ENCODE data around the gene LGALS12. TPM values are rescaled to one million over a fixed set of nuclear protein-coding genes. Genes with fewer than 3 reads are reported as not detected.
A peak's percentile ranks its signal among the peaks of the same experiment; 100 is the strongest.

LGALS12 gene
- total and polyA plus RNA-seq, 10 of the 15 experiments (the other 5 are each of a cell fraction or from before 2014, with no cell fraction given): not detected

DNA sequence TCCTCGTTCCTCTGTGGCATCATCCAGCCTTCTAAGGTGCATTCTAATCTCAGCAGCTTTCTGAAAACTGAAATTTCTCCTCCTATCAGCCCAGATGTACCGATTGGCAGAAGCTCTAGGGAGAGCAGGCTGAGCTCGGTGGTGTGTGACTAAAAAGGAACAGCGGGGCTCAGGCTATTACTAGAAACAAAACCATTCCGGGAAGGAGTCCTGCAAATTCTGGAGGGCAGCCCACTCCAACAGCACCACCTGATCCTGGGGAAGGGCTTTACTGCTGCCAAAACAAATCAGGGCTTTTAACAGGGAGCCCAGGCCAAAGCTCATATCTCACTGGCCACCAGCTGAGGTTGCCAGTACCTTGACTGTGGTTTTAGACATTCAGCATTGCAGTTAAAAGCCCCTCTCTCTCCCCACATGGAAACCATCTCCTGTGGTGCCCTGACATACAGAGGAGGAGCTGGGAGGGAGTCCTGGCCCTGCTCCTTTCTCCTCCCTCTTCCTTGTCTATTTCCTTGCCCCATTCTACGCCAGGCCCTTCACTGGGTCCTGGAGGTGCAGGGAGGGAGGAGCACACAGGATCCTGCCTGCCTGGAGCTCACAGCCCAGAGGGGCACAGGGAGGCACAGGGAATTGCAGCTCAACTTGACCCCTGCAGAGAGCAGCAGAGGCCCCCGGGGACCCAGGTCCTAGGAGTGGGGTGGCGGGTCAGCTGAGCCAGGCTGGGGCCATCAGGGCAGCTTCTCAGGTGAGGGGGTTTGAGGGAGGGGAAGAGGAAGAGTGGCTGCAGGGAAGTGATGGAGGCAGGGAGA is 31.6 kb downstream of the LGALS12 start:
- WGBS (ENCODE audit: insufficient coverage, insufficient replicate concordance, low lambda C conversion rate, missing lambda C conversion rate): 30% methylated on average over 8 of the region's 8 CpGs
- no peaks in the 10 kb centered on the region for H3K36me3 ChIP-seq (ENCODE audit: control insufficient read depth in 2 of 2, insufficient read depth in 2 of 2, low read length in 1 of 2)
- H4K20me1 ChIP-seq (ENCODE audit: control insufficient read depth, insufficient read depth): no peaks in the 10 kb centered on the region
- FAIRE-seq (peak; percentile 44), ATAC-seq (peak; percentile 31), DNase-seq (ENCODE audit: low read depth, low spot score) (no peak)
- SMC1A ChIA-PET (ENCODE audit: uncharacterized antibody, unreplicated experiment): interaction anchor here (0.7 to 3.7 kb wide), 8 partner anchors 14 to 95 kb away, joined by 3 to 12 read pairs (median 4); partner anchors contain the start of gene PLAAT2
- TF ChIP-seq TCF3 (IDR thresholded peaks at IDR 0.05; ENCODE audit: borderline replicate concordance, insufficient read depth, low read depth, low read length): no peak
- no peak for TF ChIP-seq ELK1 (IDR thresholded peaks at IDR 0.05; ENCODE audit: low read depth, low read length)
- TF ChIP-seq EGR1 (IDR thresholded peaks at IDR 0.05; ENCODE audit: borderline replicate concordance in 1 of 2, low read depth in 2 of 2, low read length in 2 of 2): no peak
- no peak for TF ChIP-seq PAX5 (IDR thresholded peaks at IDR 0.05; ENCODE audit: borderline replicate concordance, low read depth, low read length)
- TF ChIP-seq GABPA (IDR thresholded peaks at IDR 0.05; ENCODE audit: low read depth): no peak
- TF ChIP-seq EP300 (IDR thresholded peaks at IDR 0.05; ENCODE audit: borderline replicate concordance in 1 of 2, control insufficient read depth in 1 of 2, low read depth in 2 of 2, low read length in 2 of 2): no peak
- peak; percentile 36 for TF ChIP-seq RUNX3 (IDR thresholded peaks at IDR 0.05; ENCODE audit: low read length)
- TF ChIP-seq PBX3 (IDR thresholded peaks at IDR 0.05; ENCODE audit: insufficient replicate concordance, low read depth, low read length): no peak
- TF ChIP-seq CREM (IDR thresholded peaks at IDR 0.05; ENCODE audit: low read depth): no peak
- TF ChIP-seq RAD21 (IDR thresholded peaks at IDR 0.05; ENCODE audit: insufficient read depth, low read depth, low read length): 0 out of 2 replicates have a peak, but pooled peaks have one; percentile 15
- no peak for TF ChIP-seq ZBTB4 (CRISPR knock-in tag; IDR thresholded peaks at IDR 0.05)
- no peak for TF ChIP-seq RAD51 (IDR thresholded peaks at IDR 0.05)
- no peak for TF ChIP-seq BACH1 (IDR thresholded peaks at IDR 0.05; ENCODE audit: borderline replicate concordance)
- TF ChIP-seq MTA3 (IDR thresholded peaks at IDR 0.05; ENCODE audit: borderline replicate concordance, low read length): no peak
- TF ChIP-seq SMC3 (IDR thresholded peaks at IDR 0.05; ENCODE audit: borderline replicate concordance, low read length): no peak
- peak overlapping the region; percentile 59 for H2AFZ ChIP-seq (ENCODE audit: control insufficient read depth, low read depth, low read length)
- peaks cover 30% of the 10 kb centered on the region for H3K4me1 ChIP-seq (ENCODE audit: control insufficient read depth, insufficient read depth, low read length)
- H3K79me2 ChIP-seq (ENCODE audit: control insufficient read depth, insufficient read depth, low read length): no peaks in the 10 kb centered on the region
- no peaks in the 10 kb centered on the region for H3K27me3 ChIP-seq (replicated peaks in 1 of 2; ENCODE audit: control insufficient read depth in 2 of 2, insufficient read depth in 2 of 2, low read length in 1 of 2)
- POLR2A ChIA-PET: interaction anchor here (0.8 to 1.6 kb wide), 3 partner anchors 30 to 96 kb away, joined by 3 read pairs; no protein-coding TSS in a partner anchor
- BruUV-seq (replicated peaks): no TSS peak
- intact Hi-C loops (cut with micrococcal nuclease; ENCODE audit: unreplicated experiment) (no loop called here), in situ Hi-C loops (cut with MboI) (no loop called here)
- peak overlapping the region; percentile 75 for H3K4me2 ChIP-seq (ENCODE audit: control insufficient read depth, insufficient read depth)
- RAD21 ChIA-PET (ENCODE audit: unreplicated experiment): interaction anchor here (0.5 to 2.2 kb wide), 7 partner anchors 25 to 96 kb away, joined by 4 to 10 read pairs (median 7); partner anchors contain the start of gene PLAAT2
- H3K27ac ChIP-seq (ENCODE audit: control insufficient read depth, insufficient read depth): peak overlapping the region; percentile 47
- no peaks in the 10 kb centered on the region for H3K9me3 ChIP-seq (replicated peaks; ENCODE audit: control insufficient read depth, insufficient read depth, low read length)
- H3K4me3 ChIP-seq: peak overlapping the region; percentile 70
- CTCF ChIA-PET: interaction anchor here (0.6 to 1.9 kb wide), 8 partner anchors 14 to 201 kb away, joined by 3 to 6 read pairs (median 3); no protein-coding TSS in a partner anchor
- H3K9ac ChIP-seq (ENCODE audit: control insufficient read depth, insufficient read depth, low read length): peak overlapping the region; percentile 48; the same call in 1 of the 2 replicates

Measured in GM12878 (cell line).